PC-3 (cell line): ENCODE results near the gene CYB561D2. TPM values are rescaled to one million over a fixed set of nuclear protein-coding genes. Genes with fewer than 3 reads are reported as not detected.
A peak's percentile ranks its signal among the peaks of the same experiment; 100 is the strongest.

Source experiments
- ATAC-seq: fragments of 200-7000 bp; cut with Tn5 transposase; 2 replicates; pipeline ENCODE4 v1.9.1; 2020; ENCODE audit warnings: mild to moderate bottlenecking, moderate library complexity
- BruUV-seq: library from RNA; stranded (reverse); fragments of 400-500 nt; replicated peaks from 2 replicates; lab custom pipeline; 2021; lab: Mats Ljungman, UMichigan
- CTCF ChIA-PET: fragments of 300-600 bp; sonication (Branson Sonifier 250); formaldehyde crosslinking; loops from one replicate; lab custom pipeline; 2022; ENCODE audit warnings: antibody characterized with exemption; lab: Charles Lee
- POLR2A ChIA-PET: fragments of 300-600 bp; sonication (Branson Sonifier 250); formaldehyde crosslinking; loops from one replicate; lab custom pipeline; 2022; ENCODE audit warnings: antibody characterized with exemption; ENCODE audit not compliant: unreplicated experiment; lab: Charles Lee
- DNase-seq: peaks from one replicate; pipeline ENCODE4 v3.0.0-alpha.2; 2015
- H2AFZ ChIP-seq: fragments of 300-600 bp; sonication (generic); 2 replicates; pipeline ENCODE4 v1.6.0; 2016; ENCODE audit warnings: antibody characterized with exemption, low read length
- H3F3A ChIP-seq: fragments of 300-600 bp; sonication (generic); one replicate; pipeline ENCODE4 v1.6.0; 2017; ENCODE audit warnings: antibody characterized with exemption, low read length, control low read depth, mild to moderate bottlenecking; ENCODE audit not compliant: unreplicated experiment
- H3K27ac ChIP-seq: fragments of 300-600 bp; sonication (generic); 2 replicates; pipeline ENCODE4 v1.5.1; 2016; ENCODE audit warnings: mild to moderate bottlenecking, low read length
- H3K27me3 ChIP-seq: fragments of 300-600 bp; sonication (generic); 2 replicates; pipeline ENCODE4 v1.6.1; 2016; ENCODE audit warnings: low read length, mixed read lengths
- H3K36me3 ChIP-seq: fragments of 300-600 bp; sonication (generic); 2 replicates; pipeline ENCODE4 v1.6.1; 2016; ENCODE audit warnings: low read depth, mixed run types, low read length, mixed read lengths
- H3K4me1 ChIP-seq: fragments of 300-600 bp; sonication (generic); 2 replicates; pipeline ENCODE4 v1.5.1; 2016; ENCODE audit warnings: low read length; ENCODE audit not compliant: insufficient read depth
- H3K4me2 ChIP-seq: fragments of 300-600 bp; sonication (generic); 2 replicates; pipeline ENCODE4 v1.6.0; 2016; ENCODE audit warnings: low read length
- H3K4me3 ChIP-seq: fragments of 300-600 bp; sonication (generic); 2 replicates; pipeline ENCODE4 v1.5.1; 2016; ENCODE audit warnings: mild to moderate bottlenecking, low read length, mixed read lengths
- H3K79me2 ChIP-seq: fragments of 300-600 bp; sonication (generic); 2 replicates; pipeline ENCODE4 v1.6.1; 2017; ENCODE audit warnings: low read length, mixed read lengths
- H3K9ac ChIP-seq: fragments of 300-600 bp; sonication (generic); 2 replicates; pipeline ENCODE4 v1.6.0; 2016; ENCODE audit warnings: mild to moderate bottlenecking, low read length
- H3K9me2 ChIP-seq: fragments of 300-600 bp; sonication (generic); replicated peaks from 2 replicates; pipeline ENCODE4 v1.6.1; 2016; ENCODE audit warnings: mixed run types, low read length, mixed read lengths
- H3K9me3 ChIP-seq: fragments of 300-600 bp; sonication (generic); 2 replicates; pipeline ENCODE4 v1.6.1; 2016; ENCODE audit warnings: low read length, mixed read lengths
- H4K20me1 ChIP-seq: fragments of 300-600 bp; sonication (generic); 2 replicates; pipeline ENCODE4 v1.6.1; 2016; ENCODE audit warnings: low read length, mixed read lengths
- EZH2 ChIP-seq: fragments of 300-600 bp; sonication (generic); IDR thresholded peaks from one replicate; pipeline ENCODE4 v1.6.1; 2017; ENCODE audit warnings: antibody characterized with exemption, mild to moderate bottlenecking, low read length; ENCODE audit not compliant: unreplicated experiment
- EZH2phosphoT487 ChIP-seq: fragments of 300-600 bp; sonication (generic); IDR thresholded peaks from 2 replicates; pipeline ENCODE4 v1.6.1; 2018; ENCODE audit warnings: mild to moderate bottlenecking, antibody characterized with exemption, low read length, borderline replicate concordance
- intact Hi-C: fragments of 100-400 bp; cut with micrococcal nuclease; formaldehyde crosslinking; loops from 2 replicates; pipeline ENCODE4 v1.9.0; 2023
- total RNA-seq: library from RNA; depleted of rRNA; stranded (reverse); fragments of >200 nt; gene quantifications from 2 replicates; pipeline ENCODE4 v1.2.3, GENCODE V29; 2014
- TF ChIP-seq, protein P1 (sequence below): fragments of 300-600 bp; sonication (generic); conservative IDR thresholded peaks from 2 replicates; pipeline ENCODE4 v1.5.1; 2017; ENCODE audit warnings: antibody characterized with exemption, low read depth, mild to moderate bottlenecking, low read length

CYB561D2 gene
- total RNA-seq, 1 experiment from 2014 or later = 44.3 TPM

DNA sequence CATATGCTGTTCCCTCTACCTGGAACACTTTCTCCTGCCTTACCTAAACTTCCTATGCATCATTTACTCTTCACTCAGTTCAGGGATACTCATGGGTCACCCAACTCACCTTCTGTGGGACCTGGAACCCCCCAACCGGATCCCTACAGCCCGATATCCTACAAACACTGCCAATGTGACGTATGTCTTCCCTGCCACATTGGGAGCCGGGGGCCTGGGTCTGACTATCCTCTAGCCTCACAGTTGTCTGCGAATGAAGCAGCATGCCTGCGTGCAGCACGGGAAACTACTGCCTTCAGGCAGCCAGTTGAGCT, 492 bp upstream of the CYB561D2 start:
- no peak for DNase-seq
- BruUV-seq = TSS peak; percentile 53
- Histone ChIP-seq H3K4me1 (peaks cover 41% of the 10 kb centered on the region), H3K9ac (peak overlapping the region; percentile 77), H3K27me3 (no peaks in the 10 kb centered on the region), H3K36me3 (peaks cover 22% of the 10 kb centered on the region; the same call in 1 of the 2 replicates), H3F3A (peaks cover 4% of the 10 kb centered on the region), H3K4me3 (peak overlapping the region; percentile 84), H3K4me2 (peak overlapping the region; percentile 95), H2AFZ (peak overlapping the region; percentile 90), H4K20me1 (0 out of 2 replicates have a peak, but pooled peaks cover under 1% of the 10 kb centered on the region), H3K9me3 (no peaks in the 10 kb centered on the region), H3K79me2 (peaks cover 53% of the 10 kb centered on the region), H3K27ac (peak overlapping the region; percentile 70), H3K9me2 (no peaks in the 10 kb centered on the region)
- no peak for TF ChIP-seq EZH2phosphoT487
- TF ChIP-seq, protein P1, sequence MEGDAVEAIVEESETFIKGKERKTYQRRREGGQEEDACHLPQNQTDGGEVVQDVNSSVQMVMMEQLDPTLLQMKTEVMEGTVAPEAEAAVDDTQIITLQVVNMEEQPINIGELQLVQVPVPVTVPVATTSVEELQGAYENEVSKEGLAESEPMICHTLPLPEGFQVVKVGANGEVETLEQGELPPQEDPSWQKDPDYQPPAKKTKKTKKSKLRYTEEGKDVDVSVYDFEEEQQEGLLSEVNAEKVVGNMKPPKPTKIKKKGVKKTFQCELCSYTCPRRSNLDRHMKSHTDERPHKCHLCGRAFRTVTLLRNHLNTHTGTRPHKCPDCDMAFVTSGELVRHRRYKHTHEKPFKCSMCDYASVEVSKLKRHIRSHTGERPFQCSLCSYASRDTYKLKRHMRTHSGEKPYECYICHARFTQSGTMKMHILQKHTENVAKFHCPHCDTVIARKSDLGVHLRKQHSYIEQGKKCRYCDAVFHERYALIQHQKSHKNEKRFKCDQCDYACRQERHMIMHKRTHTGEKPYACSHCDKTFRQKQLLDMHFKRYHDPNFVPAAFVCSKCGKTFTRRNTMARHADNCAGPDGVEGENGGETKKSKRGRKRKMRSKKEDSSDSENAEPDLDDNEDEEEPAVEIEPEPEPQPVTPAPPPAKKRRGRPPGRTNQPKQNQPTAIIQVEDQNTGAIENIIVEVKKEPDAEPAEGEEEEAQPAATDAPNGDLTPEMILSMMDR = no peak
- TF ChIP-seq EZH2 = no peak
- intact Hi-C loops = loop anchor here (5.0 kb wide), 2 partner anchors 262 to 1037 kb away; partner anchors contain the start of genes CISH and MANF
- ChIA-PET CTCF (interaction anchor here (0.5 to 0.6 kb wide), 2 partner anchors 11 to 13 kb away, joined by 4 to 5 read pairs; no protein-coding TSS in a partner anchor), POLR2A (interaction anchor here (0.6 to 1.2 kb wide), 3 partner anchors 13 to 1150 kb away, joined by 3 to 5 read pairs (median 4); partner anchors contain the start of gene DCAF1)
- no peak for ATAC-seq

- Histone ChIP-seq H3K4me1 (peaks cover 45% of the 10 kb centered on the region), H3K79me2 (peaks cover 65% of the 10 kb centered on the region), H3K27me3 (no peaks in the 10 kb centered on the region), H3K9me3 (no peaks in the 10 kb centered on the region), H3K36me3 (peaks cover 32% of the 10 kb centered on the region), H2AFZ (peak overlapping the region; percentile 90), H3K9ac (peak overlapping the region; percentile 77), H4K20me1 (peaks cover 12% of the 10 kb centered on the region), H3K4me2 (peak overlapping the region; percentile 95), H3K9me2 (no peaks in the 10 kb centered on the region), H3F3A (peaks cover 4% of the 10 kb centered on the region), H3K4me3 (peak overlapping the region; percentile 84), H3K27ac (peak overlapping the region; percentile 70)
- intact Hi-C loops = loop anchor here (1.0 to 5.0 kb wide), 3 partner anchors 8 to 1036 kb away; partner anchors contain the start of genes CISH, MANF and TMEM115
- ChIA-PET POLR2A (interaction anchor here (0.9 kb wide), 1 partner anchor 14 kb away, joined by 3 read pairs; no protein-coding TSS in a partner anchor), CTCF (no interaction called here)
- no peak for TF ChIP-seq EZH2
- TF ChIP-seq EZH2phosphoT487 = no peak
- TF ChIP-seq, protein P1 = no peak
- peak; percentile 0; the same call in 1 of the 2 replicates for ATAC-seq
- no peak for DNase-seq
- BruUV-seq = no TSS peak
These were observed 648 bp downstream of the CYB561D2 start for GRCh38 chr3:50351323-50351697.

GRCh38 chr3:50352781-50353180, 2.1 kb downstream of the CYB561D2 start:
- peaks cover 80% of the 10 kb centered on the region for H3K79me2 ChIP-seq
- peaks cover 56% of the 10 kb centered on the region for H3K4me1 ChIP-seq
- H4K20me1 ChIP-seq = peaks cover 27% of the 10 kb centered on the region

More at GRCh38 chr3:50352781-50353180, 2.1 kb downstream of the CYB561D2 start:
- no peaks in the 10 kb centered on the region for H3F3A ChIP-seq
- peaks cover 34% of the 10 kb centered on the region for H3K36me3 ChIP-seq
- intact Hi-C loops = loop anchor here (5.0 kb wide), 2 partner anchors 260 to 1035 kb away; partner anchors contain the start of genes CISH and MANF
- H2AFZ ChIP-seq = no peak overlapping the region
- ChIA-PET POLR2A (interaction anchor here (0.6 kb wide), 1 partner anchor 1259 kb away, joined by 3 read pairs; the partner anchor contains the start of gene QRICH1), CTCF (interaction anchor here (0.6 to 1.1 kb wide), 3 partner anchors 9 to 260 kb away, joined by 3 to 4 read pairs (median 4); no protein-coding TSS in a partner anchor)
- H3K9ac ChIP-seq = no peak overlapping the region
- H3K27ac ChIP-seq = peak overlapping the region; percentile 27; the same call in 1 of the 2 replicates
- no peaks in the 10 kb centered on the region for H3K27me3 ChIP-seq
- H3K9me2 ChIP-seq = no peaks in the 10 kb centered on the region
- no peak overlapping the region for H3K4me3 ChIP-seq
- no TSS peak for BruUV-seq
- H3K4me2 ChIP-seq = no peak overlapping the region; the same call in 1 of the 2 replicates
- ATAC-seq = peak; percentile 6
- peak; percentile 80 for DNase-seq
- no peaks in the 10 kb centered on the region for H3K9me3 ChIP-seq
- TF ChIP-seq EZH2 = no peak
- TF ChIP-seq EZH2phosphoT487 = no peak
- TF ChIP-seq, protein P1 = peak; percentile 67
